HG02938 (cell line): ENCODE data around the gene PPP1R14D.
A peak's percentile ranks its signal among the peaks of the same experiment; 100 is the strongest.

Experiments
- ATAC-seq: cut with Tn5 transposase; IDR thresholded peaks from one replicate; pipeline ENCODE4 v1.9.1; 2021; ENCODE audit warnings: mild to moderate bottlenecking, moderate library complexity; ENCODE audit not compliant: unreplicated experiment

PPP1R14D gene

GRCh38 chr15:40787991-40788390, 40.5 kb downstream of the PPP1R14D start:
- ATAC-seq, result no peak

- no peak for ATAC-seq
Measured at GRCh38 chr15:40787344-40787841, 41.1 kb downstream of the PPP1R14D start.

GRCh38 chr15:40785814-40786213, 42.7 kb downstream of the PPP1R14D start:
- no peak for ATAC-seq

- no peak for ATAC-seq
Measured at GRCh38 chr15:40785164-40785563, 43.3 kb downstream of the PPP1R14D start.

- ATAC-seq, result no peak
Measured at GRCh38 chr15:40782609-40783227, 45.8 kb downstream of the PPP1R14D start.

GRCh38 chr15:40776537-40777141, 51.9 kb downstream of the PPP1R14D start:
- no peak for ATAC-seq

GRCh38 chr15:40775740-40776536, 52.6 kb downstream of the PPP1R14D start:
- ATAC-seq, result no peak

GRCh38 chr15:40775007-40775406, 53.5 kb downstream of the PPP1R14D start:
- ATAC-seq, result no peak

- no peak for ATAC-seq
Measured at GRCh38 chr15:40773902-40774301, 54.6 kb downstream of the PPP1R14D start.

GRCh38 chr15:40773496-40773895, 55.0 kb downstream of the PPP1R14D start:
- ATAC-seq, result no peak

GRCh38 chr15:40772014-40772413, 56.5 kb downstream of the PPP1R14D start:
- no peak for ATAC-seq

- ATAC-seq, result no peak
Measured at GRCh38 chr15:40771242-40771641, 57.3 kb downstream of the PPP1R14D start.

- ATAC-seq, result no peak
Measured at GRCh38 chr15:40770147-40770721, 58.3 kb downstream of the PPP1R14D start.

GRCh38 chr15:40769274-40770146, 59.0 kb downstream of the PPP1R14D start, which contains the start of gene C15orf62:
Gene C15orf62 (plus strand): TSS chr15:40769980. CDS start chr15:40770496, 516 bp downstream.
- peak; percentile 38 for ATAC-seq

- no peak for ATAC-seq
Measured at GRCh38 chr15:40768521-40769273, 59.8 kb downstream of the PPP1R14D start.

- ATAC-seq, result no peak
Measured at GRCh38 chr15:40767838-40768500, 60.5 kb downstream of the PPP1R14D start.

- ATAC-seq, result no peak
Measured at GRCh38 chr15:40766906-40767837, 61.3 kb downstream of the PPP1R14D start.

GRCh38 chr15:40766194-40766815, 62.2 kb downstream of the PPP1R14D start:
- ATAC-seq, result no peak
